Measurements from ENCODE around the gene LIPC. TPM values are rescaled to one million over a fixed set of nuclear protein-coding genes. Genes with fewer than 3 reads are reported as not detected.
A peak's percentile ranks its signal among the peaks of the same experiment; 100 is the strongest.

LIPC gene
- total and polyA plus RNA-seq, 8 donors: 0.69 to 5.5 (median 1.5) TPM

DNA sequence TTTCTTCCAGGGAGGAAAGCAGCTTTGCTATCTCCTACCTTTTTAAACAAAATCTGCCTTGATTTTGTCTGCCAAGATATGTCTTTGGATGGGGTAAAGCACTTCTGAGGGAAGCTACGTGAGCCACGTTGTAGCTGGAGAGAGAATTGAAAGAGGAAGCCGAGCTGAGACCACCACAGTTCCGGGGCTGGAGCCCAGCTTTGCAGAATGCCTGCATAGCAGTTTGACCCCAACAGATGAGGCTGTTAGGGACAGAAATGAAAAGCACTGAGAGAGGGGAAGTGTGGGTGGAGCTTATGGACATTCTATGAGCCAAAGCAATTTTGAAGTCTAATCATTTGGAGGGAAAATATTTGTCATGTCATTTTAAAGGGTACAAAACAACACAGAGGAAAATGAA, 45.4 kb downstream of the LIPC start:
- FAIRE-seq (no peak), DNase-seq (no peak), ATAC-seq (no peak)
- H3K27me3 ChIP-seq: no peaks in the 10 kb centered on the region
- 78 to 80% methylated on average over 4 of the region's 4 CpGs for WGBS, 2 donors
- H3K27ac ChIP-seq: no peak overlapping the region
- no peak overlapping the region for H3K4me3 ChIP-seq
- no peaks in the 10 kb centered on the region for H3K9me3 ChIP-seq
- no peaks in the 10 kb centered on the region for H3K36me3 ChIP-seq
- peaks cover 0 to 12% (median 0%) of the 10 kb centered on the region in 3 donors for H3K4me1 ChIP-seq
- intact Hi-C loops (cut with DNase I): no loop called here
- TF ChIP-seq, protein P1, sequence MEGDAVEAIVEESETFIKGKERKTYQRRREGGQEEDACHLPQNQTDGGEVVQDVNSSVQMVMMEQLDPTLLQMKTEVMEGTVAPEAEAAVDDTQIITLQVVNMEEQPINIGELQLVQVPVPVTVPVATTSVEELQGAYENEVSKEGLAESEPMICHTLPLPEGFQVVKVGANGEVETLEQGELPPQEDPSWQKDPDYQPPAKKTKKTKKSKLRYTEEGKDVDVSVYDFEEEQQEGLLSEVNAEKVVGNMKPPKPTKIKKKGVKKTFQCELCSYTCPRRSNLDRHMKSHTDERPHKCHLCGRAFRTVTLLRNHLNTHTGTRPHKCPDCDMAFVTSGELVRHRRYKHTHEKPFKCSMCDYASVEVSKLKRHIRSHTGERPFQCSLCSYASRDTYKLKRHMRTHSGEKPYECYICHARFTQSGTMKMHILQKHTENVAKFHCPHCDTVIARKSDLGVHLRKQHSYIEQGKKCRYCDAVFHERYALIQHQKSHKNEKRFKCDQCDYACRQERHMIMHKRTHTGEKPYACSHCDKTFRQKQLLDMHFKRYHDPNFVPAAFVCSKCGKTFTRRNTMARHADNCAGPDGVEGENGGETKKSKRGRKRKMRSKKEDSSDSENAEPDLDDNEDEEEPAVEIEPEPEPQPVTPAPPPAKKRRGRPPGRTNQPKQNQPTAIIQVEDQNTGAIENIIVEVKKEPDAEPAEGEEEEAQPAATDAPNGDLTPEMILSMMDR (IDR thresholded peaks at IDR 0.05): no peak

DNA sequence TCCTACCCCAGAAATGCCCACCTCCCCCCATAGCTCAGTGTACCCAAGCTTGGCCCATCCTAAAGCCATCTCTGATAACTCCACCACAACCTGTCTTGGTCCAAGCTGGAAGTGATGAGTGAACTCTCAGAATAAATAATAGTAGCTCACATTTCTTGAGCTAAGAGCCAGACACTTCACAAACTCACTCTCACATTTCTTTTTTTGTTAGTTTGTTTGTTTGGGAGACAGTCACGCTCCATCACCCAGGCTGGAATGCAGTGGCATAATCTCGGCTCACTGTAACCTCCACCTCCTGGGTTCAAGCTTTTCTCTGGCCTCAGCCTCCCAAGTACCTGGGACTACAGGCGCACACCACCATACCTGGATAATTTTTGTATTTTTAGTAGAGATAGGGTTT, 46.2 kb downstream of the LIPC start:
- Histone ChIP-seq H3K4me3 (no peak overlapping the region), H3K4me1 (peaks cover 0 to 12% (median 0%) of the 10 kb centered on the region in 3 donors), H3K27ac (no peak overlapping the region), H3K27me3 (no peaks in the 10 kb centered on the region), H3K9me3 (no peaks in the 10 kb centered on the region), H3K36me3 (no peaks in the 10 kb centered on the region)
- 94 to 95% methylated on average over 3 of the region's 3 CpGs for WGBS, 2 donors
- FAIRE-seq: no peak
- DNase-seq: no peak
- intact Hi-C loops (cut with DNase I): no loop called here
- TF ChIP-seq, protein P1 (IDR thresholded peaks at IDR 0.05): no peak
- ATAC-seq: no peak

DNA sequence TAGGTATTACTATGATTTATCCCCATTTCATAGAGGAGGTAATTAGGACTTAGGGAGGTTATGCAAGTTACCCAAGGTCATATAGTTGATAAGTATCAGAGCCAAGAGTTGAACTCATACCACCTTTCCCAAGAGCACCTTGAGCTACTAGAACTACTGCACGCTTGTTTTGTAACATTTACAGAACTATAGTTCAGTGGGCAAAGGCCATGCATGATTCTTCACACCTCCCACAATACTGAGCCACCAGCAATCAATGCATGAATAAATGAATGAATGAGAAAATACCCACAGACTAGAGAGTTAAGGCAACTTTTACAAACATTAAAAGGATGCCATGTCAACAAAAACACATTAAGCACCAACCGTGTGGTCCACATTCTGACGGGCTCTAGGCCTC, 46.8 kb downstream of the LIPC start:
- Histone ChIP-seq H3K27me3 (no peaks in the 10 kb centered on the region), H3K9me3 (no peaks in the 10 kb centered on the region), H3K36me3 (no peaks in the 10 kb centered on the region), H3K4me3 (no peak overlapping the region), H3K27ac (no peak overlapping the region), H3K4me1 (peaks cover 0 to 12% (median 0%) of the 10 kb centered on the region in 3 donors)
- ATAC-seq: no peak
- 94 to 97% methylated on average over 3 of the region's 3 CpGs for WGBS, 2 donors
- no peak for FAIRE-seq
- TF ChIP-seq, protein P1 (IDR thresholded peaks at IDR 0.05): no peak
- DNase-seq: no peak
- intact Hi-C loops (cut with DNase I): no loop called here

DNA sequence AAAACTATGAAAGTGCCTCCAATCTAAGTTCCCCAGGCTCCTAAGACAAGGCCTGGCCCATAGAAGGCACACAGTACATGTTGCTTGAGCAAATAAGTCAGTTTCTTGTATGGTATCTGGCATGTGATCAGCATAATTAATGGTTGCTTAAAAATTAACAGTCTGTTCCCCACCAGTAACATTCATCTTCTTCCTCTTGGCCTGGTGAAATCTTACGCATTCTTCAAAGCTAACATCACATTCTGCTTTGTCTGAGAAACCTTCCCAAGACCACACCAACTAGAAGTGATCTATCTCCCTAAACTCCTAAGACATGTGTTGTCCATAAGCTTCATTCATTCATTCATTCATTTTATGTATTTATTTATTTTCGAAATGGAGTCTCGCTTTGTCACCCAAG, 48.1 kb downstream of the LIPC start:
- 89 to 94% methylated on average over 3 of the region's 3 CpGs for WGBS, 2 donors
- H3K27ac ChIP-seq: no peak overlapping the region
- no peaks in the 10 kb centered on the region for H3K27me3 ChIP-seq
- ATAC-seq: peak in 1 of 4 donors; percentile 9
- DNase-seq: no peak
- H3K9me3 ChIP-seq: no peaks in the 10 kb centered on the region
- intact Hi-C loops (cut with DNase I): no loop called here
- no peak overlapping the region for H3K4me3 ChIP-seq
- TF ChIP-seq, protein P1 (IDR thresholded peaks at IDR 0.05): no peak
- H3K4me1 ChIP-seq: peaks cover 0 to 12% (median 0%) of the 10 kb centered on the region in 3 donors
- FAIRE-seq: no peak
- H3K36me3 ChIP-seq: no peaks in the 10 kb centered on the region

DNA sequence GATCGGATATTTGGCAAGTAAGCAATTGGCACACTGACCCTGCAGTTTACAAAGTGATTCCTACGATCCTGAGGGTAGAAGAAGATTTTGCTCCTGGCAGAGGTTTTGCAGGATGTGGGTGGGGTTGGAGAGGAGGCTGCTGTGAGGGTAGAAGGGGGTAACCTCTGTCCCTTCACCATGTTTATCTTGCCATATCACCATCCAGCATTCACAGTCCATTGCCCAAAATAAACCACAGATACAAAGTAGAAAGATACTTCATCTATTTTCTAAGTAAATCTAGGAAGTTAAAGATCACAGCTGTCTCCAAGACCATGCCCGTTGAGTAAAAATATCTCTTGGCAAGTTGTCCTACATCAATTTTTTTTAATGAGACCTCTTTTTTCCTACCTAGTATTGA, 51.6 kb downstream of the LIPC start:
- 63 to 68% methylated on average over 3 of the region's 3 CpGs for WGBS, 2 donors
- FAIRE-seq (no peak), DNase-seq (no peak), ATAC-seq (no peak)
- Histone ChIP-seq H3K27me3 (no peaks in the 10 kb centered on the region), H3K9me3 (no peaks in the 10 kb centered on the region), H3K27ac (no peak overlapping the region), H3K4me3 (no peak overlapping the region), H3K36me3 (no peaks in the 10 kb centered on the region), H3K4me1 (no peaks in the 10 kb centered on the region)
- TF ChIP-seq, protein P1 (IDR thresholded peaks at IDR 0.05): no peak
- intact Hi-C loops (cut with DNase I): no loop called here

All from pancreas (tissue), 10 donors.